ENCODE results near the gene BLTP1.
"Not testable (repeated sequence)": the region's sequence is repeated elsewhere in the genome, so short reads cannot be mapped to it uniquely, and the experiment has no call there.

BLTP1 gene

GRCh38 chr4:122151982-122152710, at the start of gene BLTP1:
BLTP1 (plus strand) TSS chr4:122152331; CDS start chr4:122170648, 18,317 bp downstream.
- DNase-seq (ENCODE audit: low spot score) (peak; percentile 53), FAIRE-seq (no peak)

GRCh38 chr4:122104184-122104583, 47.9 kb upstream of the BLTP1 start:
- FAIRE-seq: no peak
- DNase-seq (ENCODE audit: low spot score): no peak

- FAIRE-seq: no peak
- no peak for DNase-seq (ENCODE audit: low spot score)
These were observed 44.5 kb upstream of the BLTP1 start for GRCh38 chr4:122107680-122108079.

GRCh38 chr4:122110304-122110703, 41.8 kb upstream of the BLTP1 start:
- not testable (repeated sequence) for FAIRE-seq; DNase-seq (ENCODE audit: low spot score)

- DNase-seq (ENCODE audit: low spot score): no peak
- FAIRE-seq: no peak
These were observed 34.4 kb upstream of the BLTP1 start for GRCh38 chr4:122117743-122118142.

- no peak for FAIRE-seq
- DNase-seq (ENCODE audit: low spot score): no peak
These were observed 33.9 kb upstream of the BLTP1 start for GRCh38 chr4:122118243-122118642.

GRCh38 chr4:122119739-122120138, 32.4 kb upstream of the BLTP1 start:
- DNase-seq (ENCODE audit: low spot score) (no peak), FAIRE-seq (no peak)

GRCh38 chr4:122121593-122121992, 30.5 kb upstream of the BLTP1 start:
- FAIRE-seq: no peak

GRCh38 chr4:122122083-122122482, 30.0 kb upstream of the BLTP1 start:
- DNase-seq (ENCODE audit: low spot score): no peak
- no peak for FAIRE-seq

More at GRCh38 chr4:122121593-122121992, 30.5 kb upstream of the BLTP1 start:
- DNase-seq (ENCODE audit: low spot score): no peak

GRCh38 chr4:122129061-122129460, 23.1 kb upstream of the BLTP1 start:
- no peak for FAIRE-seq
- DNase-seq (ENCODE audit: low spot score): no peak

- DNase-seq (ENCODE audit: low spot score): no peak
- no peak for FAIRE-seq
These were observed 20.5 kb upstream of the BLTP1 start for GRCh38 chr4:122131562-122132157.

- FAIRE-seq (no peak), DNase-seq (ENCODE audit: low spot score) (no peak)
These were observed 19.2 kb upstream of the BLTP1 start for GRCh38 chr4:122132891-122133290.

GRCh38 chr4:122139139-122139538, 13.0 kb upstream of the BLTP1 start:
- FAIRE-seq: no peak
- no peak for DNase-seq (ENCODE audit: low spot score)

- DNase-seq (ENCODE audit: low spot score): no peak
- FAIRE-seq: no peak
These were observed 11.3 kb upstream of the BLTP1 start for GRCh38 chr4:122140834-122141233.

- FAIRE-seq (no peak), DNase-seq (ENCODE audit: low spot score) (no peak)
These were observed 9.4 kb upstream of the BLTP1 start for GRCh38 chr4:122142687-122143086.

- FAIRE-seq: no peak
These were observed 5.5 kb upstream of the BLTP1 start for GRCh38 chr4:122146652-122147051.

GRCh38 chr4:122150931-122151330, 1.2 kb upstream of the BLTP1 start:
- FAIRE-seq (no peak), DNase-seq (ENCODE audit: low spot score) (no peak)

More at GRCh38 chr4:122146652-122147051, 5.5 kb upstream of the BLTP1 start:
- DNase-seq (ENCODE audit: low spot score): no peak

- no peak for DNase-seq (ENCODE audit: low spot score)
- no peak for FAIRE-seq
These were observed 638 bp downstream of the BLTP1 start for GRCh38 chr4:122152711-122153226.

- FAIRE-seq: no peak
- DNase-seq (ENCODE audit: low spot score): no peak
These were observed 4.7 kb downstream of the BLTP1 start for GRCh38 chr4:122156819-122157218.

- DNase-seq (ENCODE audit: low spot score) (no peak), FAIRE-seq (no peak)
These were observed 11.2 kb downstream of the BLTP1 start for GRCh38 chr4:122163301-122163700.

- no peak for FAIRE-seq
- no peak for DNase-seq (ENCODE audit: low spot score)
These were observed 11.6 kb downstream of the BLTP1 start for GRCh38 chr4:122163767-122164166.

- FAIRE-seq (no peak), DNase-seq (ENCODE audit: low spot score) (no peak)
These were observed 15.2 kb downstream of the BLTP1 start for GRCh38 chr4:122167369-122167768.

- DNase-seq (ENCODE audit: low spot score): no peak
- FAIRE-seq: no peak
These were observed 18.6 kb downstream of the BLTP1 start for GRCh38 chr4:122170775-122171174.
